Stimulated activated CD4-positive, alpha-beta T cell treated with anti-CD3 and anti-CD28 coated beads, Interleukin-1b, Interleukin-23, amount 100 ng/mL, for 4 hours (primary cell): ENCODE results near the gene INSIG1.

Experiments
- DNase-seq, 2 donors: peaks; one replicate each; pipeline ENCODE4 v3.0.0-alpha.2; 2020; ENCODE audit warnings: low read depth in 2 of 2

The INSIG1 gene

DNA sequence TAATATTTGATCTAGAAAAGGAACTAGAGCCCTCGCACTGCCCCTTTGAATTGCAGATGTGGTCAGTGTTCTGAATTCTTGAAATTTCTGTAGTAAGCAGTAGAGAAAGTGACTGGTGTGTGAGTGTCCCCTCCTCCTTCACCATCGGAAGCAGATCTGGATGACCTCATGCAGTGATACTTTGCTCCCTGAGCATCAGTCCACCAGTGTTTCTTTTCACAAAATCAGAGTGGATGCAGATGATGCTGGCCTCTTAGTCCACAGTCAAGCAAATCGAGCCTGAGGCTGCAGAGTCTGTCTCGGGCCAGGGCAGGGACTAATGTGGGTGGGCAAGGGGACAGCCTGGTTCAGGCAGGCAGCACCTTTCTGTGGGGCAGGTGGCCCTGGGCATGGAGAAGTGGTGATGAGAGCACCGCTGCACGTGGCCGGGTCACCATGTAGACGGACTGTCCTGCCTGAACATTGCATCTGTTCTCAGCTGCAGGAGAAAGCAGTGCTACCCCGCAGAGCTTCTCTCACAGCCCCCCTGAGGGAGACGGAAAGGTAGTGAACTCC is 5.4 kb downstream of the INSIG1 start:
- DNase-seq, result no peak

DNA sequence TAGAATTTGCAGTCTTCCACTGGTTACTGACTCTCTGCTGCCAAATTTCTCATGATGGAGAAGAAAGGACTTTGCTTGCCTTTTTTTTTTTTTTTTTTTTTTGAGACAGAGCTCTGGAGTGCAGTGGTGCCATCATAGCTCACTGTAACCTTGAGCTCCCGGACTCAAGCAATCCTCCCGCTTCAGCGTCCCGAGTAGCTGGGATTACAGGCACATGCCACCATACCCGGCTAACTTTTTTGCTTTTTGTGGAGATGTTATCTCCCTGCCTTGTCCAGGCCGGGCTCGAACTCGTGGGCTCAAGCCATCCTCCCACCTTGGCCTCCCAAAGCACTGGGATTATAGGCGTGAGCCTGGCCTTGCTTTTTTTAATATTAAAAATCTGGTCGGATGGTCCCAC is 6.2 kb downstream of the INSIG1 start:
- DNase-seq, result no peak

DNA sequence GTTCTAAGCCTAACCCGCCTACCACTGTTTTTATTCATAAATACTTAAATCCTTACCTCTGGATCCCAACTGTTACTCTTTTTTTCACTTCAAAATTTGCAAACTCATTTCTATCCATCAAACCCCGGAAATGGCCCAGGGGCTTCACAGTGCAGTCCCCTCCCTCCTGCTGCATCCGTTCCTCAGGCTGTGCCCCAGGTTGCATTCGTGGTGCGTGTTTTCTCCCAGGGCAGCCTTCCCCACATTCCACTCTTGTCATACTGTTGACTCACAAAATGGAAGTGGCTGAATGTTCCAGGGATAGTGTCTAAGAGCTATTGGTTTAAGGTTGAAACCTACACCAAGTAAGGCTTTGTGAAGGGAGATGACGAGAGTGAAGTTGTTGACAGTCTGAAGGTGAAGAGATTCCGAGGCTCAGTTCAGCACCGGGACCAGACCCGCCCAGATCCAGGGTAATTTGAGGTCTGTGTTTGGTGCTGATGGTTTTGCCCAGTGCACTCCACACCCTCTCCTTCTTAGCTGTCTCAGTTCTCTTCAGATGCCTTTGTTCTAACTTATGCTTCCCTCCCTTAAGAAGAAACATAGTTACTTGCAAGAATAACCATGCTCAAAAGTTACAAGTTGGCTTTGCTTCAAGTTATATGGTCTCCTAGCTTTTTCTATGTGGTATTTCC is 7.7 kb downstream of the INSIG1 start:
- no peak for DNase-seq

DNA sequence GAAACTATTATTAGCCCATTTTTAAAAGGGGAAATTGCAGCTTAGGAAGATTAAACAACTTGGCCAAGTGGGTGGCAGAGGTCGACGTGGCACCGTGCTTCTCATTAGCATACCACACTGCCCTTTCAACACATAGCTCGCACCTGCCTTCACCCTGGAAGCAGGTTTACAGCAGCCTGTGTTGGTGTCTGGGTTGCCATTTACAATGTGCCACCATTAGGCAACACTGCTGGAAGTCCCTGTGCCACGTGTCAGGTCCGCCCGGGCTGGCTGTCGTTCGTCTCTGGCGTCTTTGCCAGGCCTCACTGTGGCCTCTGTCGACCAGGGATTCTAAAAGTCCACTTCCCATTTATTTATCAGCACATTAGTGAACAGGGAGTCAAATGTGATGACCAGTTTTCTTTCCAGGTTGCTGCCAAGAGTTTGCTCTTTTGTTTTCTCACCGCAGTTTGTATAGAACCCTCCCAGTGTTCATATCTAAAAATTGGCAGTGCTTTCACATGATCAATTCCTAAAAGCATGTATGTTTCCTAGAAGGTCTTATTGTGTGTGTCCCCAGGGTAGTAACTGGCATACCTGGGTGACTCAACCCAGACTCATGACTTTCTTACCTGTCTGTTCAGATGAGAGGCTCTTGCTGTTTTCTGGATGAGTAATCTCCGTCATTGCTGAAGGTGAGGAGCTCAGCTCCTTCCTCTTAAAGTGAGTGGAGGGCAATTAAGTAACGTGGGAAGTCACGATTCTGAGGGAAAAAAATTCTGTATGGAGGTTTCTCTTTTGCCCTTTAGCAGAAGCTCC is 9.2 kb downstream of the INSIG1 start:
- DNase-seq, result no peak

DNA sequence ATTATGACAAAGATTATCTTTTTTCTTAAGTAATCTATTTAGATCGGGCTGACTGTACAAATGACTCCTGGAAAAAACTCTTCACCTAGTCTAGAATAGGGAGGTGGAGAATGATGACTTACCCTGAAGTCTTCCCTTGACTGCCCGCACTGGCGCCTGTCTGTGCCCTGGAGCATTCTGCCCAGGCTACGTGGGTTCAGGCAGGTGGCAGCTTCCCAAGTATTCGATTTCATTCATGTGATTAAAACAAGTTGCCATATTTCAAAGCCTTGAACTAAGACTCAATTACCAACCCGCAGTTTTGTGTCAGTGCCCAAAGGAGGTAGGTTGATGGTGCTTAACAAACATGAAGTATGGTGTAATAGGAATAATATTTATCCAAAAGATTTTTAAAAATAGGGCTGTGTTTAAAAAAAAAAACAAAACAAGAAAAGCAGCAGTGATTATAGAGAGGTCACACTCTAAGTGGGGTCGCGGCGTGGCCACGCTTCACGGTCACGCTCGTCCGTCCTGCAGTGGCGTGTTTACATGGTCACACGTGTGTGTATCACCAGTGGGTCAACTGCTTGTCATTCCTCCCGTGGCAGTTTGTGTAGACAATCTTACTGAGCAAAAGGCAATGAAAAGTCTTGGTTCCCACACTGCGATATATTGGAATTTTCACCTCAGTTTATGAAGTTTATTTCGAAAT is 10.8 kb downstream of the INSIG1 start:
- no peak for DNase-seq

DNA sequence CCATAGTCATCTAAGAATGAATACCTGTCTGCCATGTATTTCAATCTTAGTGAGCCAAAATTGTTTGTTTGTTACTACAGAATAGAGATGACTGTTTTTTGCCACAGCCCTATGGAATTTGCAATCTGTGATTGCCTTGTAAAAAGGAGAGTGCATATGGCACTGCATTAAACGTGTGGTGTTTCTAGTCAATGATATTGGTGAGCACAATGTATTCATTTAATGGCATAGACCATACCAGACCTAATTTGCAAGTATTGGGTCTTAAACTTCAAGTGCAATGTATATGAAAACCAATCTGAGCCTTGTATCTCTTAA is 11.3 kb downstream of the INSIG1 start:
- DNase-seq, result no peak

DNA sequence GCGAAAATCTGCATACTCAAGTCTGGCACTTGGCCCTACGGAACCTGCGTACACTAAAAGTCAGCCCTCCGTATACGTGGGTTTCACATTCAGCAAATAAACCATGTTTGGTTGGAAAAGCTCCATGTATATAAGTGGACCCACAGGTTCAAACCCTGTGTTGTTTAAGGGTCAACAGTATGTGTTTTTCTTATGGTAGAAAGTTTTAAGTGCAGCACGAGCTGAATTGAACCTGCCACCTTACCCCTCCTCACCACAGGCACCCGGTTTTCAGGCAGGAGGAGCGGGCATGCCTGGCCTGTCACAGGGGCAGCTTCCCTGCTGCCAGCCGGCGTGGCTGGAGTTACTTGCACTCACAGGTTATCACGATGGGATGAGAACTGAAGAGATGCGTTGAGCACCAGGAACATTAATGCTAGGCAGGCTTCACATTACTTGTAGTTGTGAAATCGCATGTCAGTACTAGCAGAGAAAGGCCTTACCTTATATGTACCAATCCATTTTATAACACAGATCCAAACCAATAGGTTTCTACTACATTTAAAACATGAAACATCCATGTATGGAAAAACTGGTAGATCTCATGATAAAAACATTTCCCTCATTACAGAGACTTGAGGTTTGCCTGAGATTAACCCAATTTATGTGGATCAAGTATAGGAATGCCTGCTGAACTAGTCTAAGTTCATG is 12.9 kb downstream of the INSIG1 start:
- DNase-seq, result no peak

DNA sequence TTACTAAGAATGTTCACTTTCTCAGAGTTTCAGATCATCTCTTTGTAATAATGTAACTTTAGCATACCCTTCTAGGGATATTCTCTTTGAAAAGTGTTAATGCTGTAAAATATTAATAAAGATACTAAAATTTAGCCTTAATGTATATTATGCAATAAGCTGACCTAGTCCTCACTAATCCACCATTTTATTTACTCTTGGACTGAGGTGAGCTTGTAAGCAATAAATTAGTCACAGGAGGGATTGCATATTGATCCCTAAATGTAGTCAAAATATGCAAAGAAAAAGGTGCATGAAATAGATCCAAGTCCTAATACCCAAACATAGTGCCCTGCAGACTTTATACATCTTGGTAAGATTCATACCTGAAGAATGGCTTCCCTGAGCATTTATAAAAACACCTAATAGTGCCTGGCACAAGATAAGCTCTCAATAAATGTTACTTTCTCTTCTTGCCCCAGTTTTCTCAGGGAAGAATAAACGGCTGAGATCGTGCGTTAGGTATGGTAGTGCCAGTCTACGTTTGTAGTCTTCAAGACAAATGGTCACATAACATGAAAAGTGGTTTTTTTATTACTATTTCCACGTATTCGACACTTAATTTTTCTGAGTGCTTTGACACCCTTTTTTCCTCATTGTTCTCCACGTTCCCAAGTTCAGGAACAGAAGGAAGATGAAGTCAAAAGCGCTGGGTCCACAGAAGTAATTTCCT is 14.3 kb downstream of the INSIG1 start:
- DNase-seq, result no peak

DNA sequence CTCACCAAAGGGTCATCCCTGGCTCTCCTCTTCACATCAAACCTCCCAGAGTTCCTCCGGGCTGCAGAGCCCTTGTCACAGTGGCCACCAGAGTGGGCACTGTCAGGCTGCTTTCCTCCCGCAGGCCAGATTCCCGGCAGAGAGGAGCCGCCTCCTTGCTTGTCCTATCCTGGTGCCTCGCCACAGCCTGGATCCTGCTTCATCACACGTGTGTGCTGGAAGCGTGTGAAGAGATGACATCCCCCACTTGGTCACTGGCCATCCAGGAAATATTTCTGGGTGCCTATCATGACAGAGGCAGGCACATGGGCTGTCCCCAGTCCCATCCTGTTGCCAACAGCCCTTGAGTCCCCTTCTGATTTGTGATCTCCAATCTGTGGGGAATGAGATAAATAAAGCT is 15.0 kb downstream of the INSIG1 start:
- no peak for DNase-seq

DNA sequence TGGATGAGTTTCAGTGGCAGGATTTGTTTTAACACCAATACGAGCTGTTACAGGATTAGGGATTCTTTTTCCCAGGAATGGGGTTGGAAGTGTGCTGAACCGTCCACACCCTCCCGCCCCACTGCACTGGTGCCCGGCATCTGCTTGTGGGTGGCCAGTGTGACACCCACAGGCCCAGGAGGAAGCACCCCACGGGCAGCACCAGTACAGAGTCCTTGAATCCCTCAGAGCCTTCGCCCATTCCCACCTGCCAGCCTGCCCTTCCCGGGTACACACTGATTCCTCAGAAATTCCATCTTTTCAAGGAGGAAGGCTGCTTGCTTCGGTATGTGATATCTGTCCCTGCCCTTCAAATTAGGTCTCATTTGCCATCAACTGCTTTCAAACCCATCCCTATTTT is 15.4 kb downstream of the INSIG1 start:
- DNase-seq, result no peak

DNA sequence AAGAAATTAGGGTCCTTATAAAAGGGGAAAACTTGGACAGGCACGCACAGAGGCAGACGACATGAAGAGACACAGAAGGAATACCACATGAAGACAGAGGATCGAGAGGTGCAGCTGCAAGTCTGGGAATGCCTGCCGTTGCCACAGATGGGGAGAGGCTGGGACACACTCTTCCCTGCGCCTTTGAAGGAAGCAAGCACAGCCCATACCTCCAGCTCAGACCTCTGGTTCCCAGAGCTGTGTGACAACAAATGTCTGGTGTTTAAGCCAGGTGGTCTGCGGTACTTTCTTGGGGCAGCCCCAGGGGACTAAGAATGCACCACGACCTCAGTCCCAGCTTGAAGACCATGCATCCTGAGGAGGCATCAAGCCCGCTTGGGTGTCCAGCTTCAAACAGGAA is 18.3 kb downstream of the INSIG1 start:
- DNase-seq, result no peak

DNA sequence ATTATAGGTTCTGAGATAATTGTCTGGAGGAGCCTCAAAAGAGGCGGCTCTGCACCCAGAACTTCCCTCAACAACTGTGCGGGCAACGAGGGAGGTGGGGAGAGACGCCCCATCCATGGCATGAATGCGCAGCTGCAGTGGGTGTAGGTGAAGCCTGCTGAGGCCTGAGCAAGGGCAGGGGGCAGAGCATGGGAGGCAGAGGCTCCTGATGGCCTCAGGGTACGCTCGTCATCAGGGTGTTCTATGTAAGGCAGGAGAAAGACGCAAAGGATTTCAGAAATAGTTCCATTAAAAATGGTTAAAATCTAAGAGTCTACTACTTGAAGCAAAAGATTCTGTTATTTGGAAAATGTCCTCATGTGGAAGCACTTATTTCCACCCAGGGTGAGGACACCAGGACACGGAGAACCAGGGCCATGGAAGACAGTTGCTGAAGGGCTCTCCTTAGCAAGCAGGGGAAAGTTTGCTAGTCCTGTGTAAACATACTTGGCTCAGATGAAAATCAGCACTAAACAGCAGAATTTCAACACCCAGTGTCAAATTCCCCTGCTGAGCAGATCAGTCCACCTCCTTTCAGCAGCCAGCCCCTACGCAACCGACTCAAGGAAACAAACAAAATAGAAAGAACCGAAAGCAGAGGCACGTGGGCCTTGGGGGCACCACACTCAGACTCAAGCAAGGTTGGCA is 18.9 kb downstream of the INSIG1 start:
- no peak for DNase-seq

DNA sequence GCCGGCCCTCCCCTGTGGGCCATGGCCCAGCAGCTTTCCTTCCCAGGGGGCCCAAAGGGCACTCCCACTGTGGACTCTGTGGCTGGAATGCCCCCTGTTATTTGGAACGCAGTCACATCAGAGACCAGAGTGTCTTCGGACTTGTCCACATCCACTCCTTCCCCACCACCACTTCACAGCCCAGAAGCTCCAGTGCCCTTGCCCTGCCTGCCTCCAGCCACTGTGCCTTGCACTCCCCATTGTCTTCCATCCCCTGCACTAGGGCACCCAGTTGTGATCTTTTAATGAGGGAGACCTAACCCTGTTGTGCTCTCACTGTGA is 19.4 kb downstream of the INSIG1 start:
- no peak for DNase-seq

DNA sequence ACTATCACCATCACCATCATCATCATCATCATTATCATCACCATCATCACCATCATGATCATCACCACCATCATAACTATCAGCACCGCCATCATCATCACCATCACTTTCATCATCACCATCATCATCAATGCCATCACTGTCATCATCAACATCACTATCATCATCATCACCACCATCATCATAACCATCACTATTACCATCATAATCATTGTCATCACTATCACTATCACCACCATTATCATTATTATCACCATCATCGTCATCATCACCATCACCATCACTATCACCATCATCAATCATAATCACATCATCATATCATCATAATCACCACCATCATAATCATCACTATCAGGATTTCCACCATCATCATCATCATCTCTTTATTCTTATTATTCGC is 20.6 kb downstream of the INSIG1 start:
- DNase-seq, result no peak

DNA sequence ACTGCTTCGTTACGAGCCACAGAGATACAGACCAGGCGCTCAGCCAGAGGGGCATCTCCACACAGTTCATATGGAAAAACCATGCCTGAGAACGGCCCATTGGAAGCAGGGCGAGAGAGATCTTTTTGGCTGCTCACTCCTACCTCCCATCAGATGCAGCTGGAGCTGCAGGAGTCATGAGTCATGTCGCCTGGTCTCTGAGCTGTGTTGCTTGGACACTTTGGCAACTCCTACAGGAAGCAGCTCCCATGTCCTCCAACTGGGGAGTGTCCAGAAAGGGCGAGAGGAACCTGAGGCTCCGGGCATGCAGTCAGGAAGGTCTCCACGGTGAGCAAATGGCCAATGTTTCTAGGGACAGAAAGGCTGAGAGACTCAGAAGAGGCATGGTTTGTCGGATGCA is 24.9 kb downstream of the INSIG1 start:
- no peak for DNase-seq

DNA sequence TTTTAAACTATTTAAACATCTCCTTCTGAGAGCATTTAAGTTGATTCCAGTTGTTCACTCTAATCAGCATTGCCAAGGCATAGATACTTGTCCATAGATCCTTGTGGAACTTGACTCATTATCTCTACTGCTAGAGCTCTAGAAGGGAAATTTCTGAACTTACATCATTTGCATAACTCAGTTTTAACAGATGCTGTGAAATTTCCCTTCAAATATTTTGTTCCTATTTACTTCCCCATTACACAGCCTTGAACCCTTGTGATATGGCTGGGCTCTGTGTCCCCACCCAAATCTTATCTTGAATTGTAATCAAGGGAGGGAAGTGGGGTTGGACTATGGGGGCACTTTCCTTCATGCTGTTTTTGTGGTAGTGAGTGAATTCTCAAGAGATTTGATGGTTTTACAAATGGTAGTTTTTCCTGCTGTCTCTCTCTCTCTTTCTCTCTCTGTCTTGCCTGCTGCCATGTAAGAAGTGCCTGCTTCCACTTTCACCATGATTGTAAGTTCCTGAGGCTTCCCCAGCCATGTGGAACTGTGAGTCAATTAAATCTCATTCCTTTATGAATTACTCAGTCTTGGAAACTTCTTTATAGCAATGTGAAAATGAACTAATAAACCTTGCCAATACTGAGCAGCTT is 25.4 kb downstream of the INSIG1 start:
- no peak for DNase-seq

DNA sequence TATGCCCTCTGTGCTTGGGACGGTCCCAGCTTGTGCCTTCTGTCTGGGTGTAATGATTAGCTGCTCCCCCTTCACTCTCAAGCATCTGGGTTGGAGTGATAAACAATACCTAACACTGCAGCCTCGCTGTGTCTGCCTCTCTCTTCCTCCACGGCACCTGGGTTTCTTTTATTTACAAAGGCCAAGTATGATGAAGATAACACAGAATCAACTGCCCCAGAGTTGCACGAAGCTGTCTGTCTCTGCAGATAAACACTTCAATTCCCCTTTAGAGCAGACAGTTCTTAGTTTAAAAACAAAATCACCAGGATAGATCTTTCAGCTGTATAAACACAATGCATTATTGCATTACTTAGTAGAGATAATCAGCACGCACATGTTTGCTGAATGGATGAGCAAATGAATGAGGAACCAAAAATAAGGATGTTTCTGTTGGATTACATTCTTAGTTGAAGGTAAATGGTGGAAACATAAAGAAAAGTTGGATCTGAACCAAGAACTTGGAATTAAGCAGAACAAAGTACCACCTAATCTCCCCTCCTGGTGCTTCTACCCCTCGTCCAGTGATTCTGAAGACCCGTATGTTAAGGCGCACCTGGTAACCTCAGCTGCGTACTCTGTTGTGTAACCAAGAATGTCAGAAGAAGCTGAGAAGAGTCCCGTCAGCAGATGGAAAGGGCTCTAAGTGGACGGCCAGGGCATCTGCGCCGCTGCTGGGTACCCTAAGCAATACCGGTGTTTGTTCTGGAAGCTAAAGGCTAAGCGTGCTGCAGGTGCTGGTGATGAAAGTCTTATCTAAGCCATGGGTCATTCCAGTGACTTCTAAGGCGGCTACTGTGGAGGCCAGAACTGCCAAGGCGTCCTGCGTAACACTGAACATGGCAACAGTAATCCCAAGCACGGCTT is 26.6 kb downstream of the INSIG1 start:
- no peak for DNase-seq

DNA sequence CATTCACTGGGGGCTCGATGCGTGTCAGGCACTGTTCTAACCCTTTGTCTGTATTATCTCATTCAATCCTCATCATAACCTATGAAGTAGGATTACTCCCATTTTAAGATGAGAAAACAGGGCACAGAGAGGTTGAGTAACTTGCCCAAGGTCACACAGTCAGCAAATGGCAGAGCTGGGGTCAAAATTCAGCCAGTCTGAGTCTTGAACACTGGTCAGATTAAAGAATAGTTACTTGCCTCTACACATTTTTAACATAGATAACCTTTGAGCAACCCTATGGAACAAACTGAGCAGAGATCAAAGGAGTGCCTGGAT is 27.2 kb downstream of the INSIG1 start:
- no peak for DNase-seq

DNA sequence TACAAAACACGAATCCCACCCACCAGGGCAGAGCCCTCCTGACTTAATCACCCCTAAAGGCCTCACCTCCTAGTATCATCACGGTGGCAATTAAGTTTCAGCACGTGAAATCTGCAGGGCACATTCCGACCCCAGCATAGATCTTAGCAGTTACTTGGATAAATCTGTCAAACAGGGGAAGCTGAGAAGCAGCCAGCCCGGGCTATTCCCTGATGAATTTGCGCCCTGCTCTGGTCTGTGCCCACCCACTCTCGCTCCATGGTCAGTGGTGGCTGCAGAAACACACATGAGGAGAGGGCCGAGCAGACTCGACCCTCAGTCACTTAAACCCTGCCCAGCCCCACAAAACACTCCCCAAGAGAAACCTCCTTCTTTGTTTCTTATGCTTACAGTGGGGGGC is 28.7 kb downstream of the INSIG1 start:
- DNase-seq, result no peak
